ENCODE results near the gene MYCBPAP. TPM values are rescaled to one million over a fixed set of nuclear protein-coding genes. Genes with fewer than 3 reads are reported as not detected.

The MYCBPAP gene
- polyA plus RNA-seq, 3 donors, result not detected

GRCh38 chr17:50523208-50523607 is 15.0 kb downstream of the MYCBPAP start:
- Mint-ChIP-seq H3K4me3 (no peak overlapping the region), H3K27ac (no peak overlapping the region), H3K9me3 (no peaks in the 10 kb centered on the region), H3K36me3 (no peaks in the 10 kb centered on the region), H3K27me3 (ENCODE audit: low read depth in 3 of 3) (peaks cover 1 to 3% (median 2%) of the 10 kb centered on the region in 3 donors), H3K4me1 (peaks cover 6% of the 10 kb centered on the region)
- Histone ChIP-seq H2AFZ (ENCODE audit: insufficient read depth, low read depth, low read length, poor library complexity, severe bottlenecking) (no peak overlapping the region), H3K4me2 (replicated peaks; ENCODE audit: extremely low read depth, low read length, poor library complexity, severe bottlenecking) (no peak overlapping the region), H3K4me1 (ENCODE audit: control insufficient read depth in 1 of 2, insufficient read depth in 2 of 2, low read length in 2 of 2) (peaks cover 7 to 10% of the 10 kb centered on the region in 2 donors), H3K9ac (ENCODE audit: insufficient read depth, low read length, poor library complexity, severe bottlenecking) (no peak overlapping the region), H3K36me3 (replicated peaks in 1 of 2; ENCODE audit: control insufficient read depth in 1 of 2, insufficient read depth in 2 of 2, low read length in 2 of 2) (no peaks in the 10 kb centered on the region), H4K20me1 (ENCODE audit: insufficient read depth, low read length) (no peaks in the 10 kb centered on the region), H3K79me2 (ENCODE audit: insufficient read depth, low read length) (no peaks in the 10 kb centered on the region), H3K4me3 (replicated peaks in 1 of 3; ENCODE audit: low read depth in 2 of 3, low read length in 3 of 3) (no peak overlapping the region), H3K27me3 (ENCODE audit: control insufficient read depth in 2 of 2, insufficient read depth in 2 of 2, low read length in 2 of 2) (no peaks in the 10 kb centered on the region), H3K27ac (ENCODE audit: low read depth in 1 of 2, low read length in 2 of 2) (no peak overlapping the region), H3K9me3 (replicated peaks in 1 of 2; ENCODE audit: control insufficient read depth in 1 of 2, insufficient read depth in 1 of 2, low read length in 2 of 2) (no peaks in the 10 kb centered on the region)
- TF ChIP-seq CTCF (IDR thresholded peaks at IDR 0.05), result no peak
- DNase-seq, result no peak
- no CpG with 5 or more reads among the region's 2 CpGs for WGBS (ENCODE audit: insufficient coverage)
- intact Hi-C loops (cut with micrococcal nuclease), result no loop called here

GRCh38 chr17:50524838-50525237 is 16.6 kb downstream of the MYCBPAP start:
- no peaks in the 10 kb centered on the region for H4K20me1 ChIP-seq (ENCODE audit: insufficient read depth, low read length)
- H3K27me3 ChIP-seq (ENCODE audit: control insufficient read depth in 2 of 2, insufficient read depth in 2 of 2, low read length in 2 of 2), result no peaks in the 10 kb centered on the region
- H3K4me1 ChIP-seq (ENCODE audit: control insufficient read depth in 1 of 2, insufficient read depth in 2 of 2, low read length in 2 of 2), result peaks cover 7 to 10% of the 10 kb centered on the region in 2 donors
- no peak for TF ChIP-seq CTCF (IDR thresholded peaks at IDR 0.05)
- Mint-ChIP-seq H3K4me1 (peaks cover 6% of the 10 kb centered on the region), H3K27me3 (ENCODE audit: low read depth in 3 of 3) (peaks cover 2 to 5% (median 4%) of the 10 kb centered on the region in 3 donors), H3K36me3 (no peaks in the 10 kb centered on the region), H3K9me3 (no peaks in the 10 kb centered on the region), H3K4me3 (no peak overlapping the region), H3K27ac (no peak overlapping the region)
- WGBS (ENCODE audit: insufficient coverage), result 96% methylated on average over 17 of the region's 18 CpGs
- H3K9me3 ChIP-seq (replicated peaks in 1 of 2; ENCODE audit: control insufficient read depth in 1 of 2, insufficient read depth in 1 of 2, low read length in 2 of 2), result no peaks in the 10 kb centered on the region
- intact Hi-C loops (cut with micrococcal nuclease), result no loop called here
- H3K4me2 ChIP-seq (replicated peaks; ENCODE audit: extremely low read depth, low read length, poor library complexity, severe bottlenecking), result no peak overlapping the region
- no peak overlapping the region for H2AFZ ChIP-seq (ENCODE audit: insufficient read depth, low read depth, low read length, poor library complexity, severe bottlenecking)
- H3K9ac ChIP-seq (ENCODE audit: insufficient read depth, low read length, poor library complexity, severe bottlenecking), result no peak overlapping the region
- no peak for DNase-seq
- H3K36me3 ChIP-seq (replicated peaks in 1 of 2; ENCODE audit: control insufficient read depth in 1 of 2, insufficient read depth in 2 of 2, low read length in 2 of 2), result no peaks in the 10 kb centered on the region
- no peak overlapping the region for H3K4me3 ChIP-seq (replicated peaks in 1 of 3; ENCODE audit: low read depth in 2 of 3, low read length in 3 of 3)
- H3K27ac ChIP-seq (ENCODE audit: low read depth in 1 of 2, low read length in 2 of 2), result no peak overlapping the region
- H3K79me2 ChIP-seq (ENCODE audit: insufficient read depth, low read length), result no peaks in the 10 kb centered on the region
